Keratinocyte (primary cell): ENCODE measurements around the gene CCDC12. TPM values are rescaled to one million over a fixed set of nuclear protein-coding genes. Genes with fewer than 3 reads are reported as not detected.

Experiments used
- DNase-seq: peaks from one replicate; pipeline ENCODE4 v3.0.0-alpha.2; 2011; ENCODE audit warnings: low read depth, missing footprints, low spot score
- FAIRE-seq: peaks from 2 replicates; lab custom pipeline; 2011; peaks lifted over from hg19 to GRCh38; lab: Jason Lieb, UNC
- H2AFZ ChIP-seq: 2 replicates; pipeline ENCODE4 v1.6.0; 2012; ENCODE audit warnings: low read length, control low read depth, inconsistent platforms; ENCODE audit not compliant: control insufficient read depth
- H3K27ac ChIP-seq: 2 replicates; pipeline ENCODE4 v1.5.1; 2011; ENCODE audit warnings: low read length; ENCODE audit not compliant: control insufficient read depth, insufficient read depth
- H3K27me3 ChIP-seq: 3 replicates; pipeline ENCODE4 v1.6.0; 2011; ENCODE audit warnings: low read length; ENCODE audit not compliant: control insufficient read depth, insufficient read depth; ENCODE audit errors: extremely low read depth
- H3K36me3 ChIP-seq, 2 experiments: 2 replicates in 1 of 2; 3 replicates in 1 of 2; pipeline ENCODE4 v1.5.1; 2011; ENCODE audit warnings: low read length in 2 of 2, mild to moderate bottlenecking in 1 of 2; ENCODE audit not compliant: control insufficient read depth in 2 of 2, insufficient read depth in 2 of 2; ENCODE audit errors: extremely low read depth in 1 of 2
- H3K4me1 ChIP-seq: 3 replicates; pipeline ENCODE4 v1.5.1; 2011; ENCODE audit warnings: low read length; ENCODE audit not compliant: control insufficient read depth, insufficient read depth; ENCODE audit errors: extremely low read depth
- H3K4me2 ChIP-seq: 3 replicates; pipeline ENCODE4 v1.6.0; 2011; ENCODE audit warnings: low read depth, low read length; ENCODE audit not compliant: control insufficient read depth, insufficient read depth; ENCODE audit errors: extremely low read depth
- H3K4me3 ChIP-seq, 3 experiments: fragments of 200-600 bp in 1 of 3; sonication (generic) in 1 of 3; 2 replicates in 2 of 3; 3 replicates in 1 of 3; pipeline ENCODE4 v1.5.1; 2011 to 2016; ENCODE audit warnings: low read length in 3 of 3, mild to moderate bottlenecking in 3 of 3, control low read depth in 2 of 3, inconsistent platforms in 1 of 3, low read depth in 1 of 3, mixed read lengths in 1 of 3, mixed run types in 1 of 3, moderate library complexity in 1 of 3; ENCODE audit not compliant: control insufficient read depth in 2 of 3, insufficient read depth in 2 of 3; ENCODE audit errors: extremely low read depth in 1 of 3
- H3K79me2 ChIP-seq: 2 replicates; pipeline ENCODE4 v1.6.0; 2012; ENCODE audit warnings: low read length; ENCODE audit not compliant: control insufficient read depth, insufficient read depth
- H3K9ac ChIP-seq: 3 replicates; pipeline ENCODE4 v1.6.0; 2011; ENCODE audit warnings: low read length; ENCODE audit not compliant: control insufficient read depth, insufficient read depth; ENCODE audit errors: extremely low read depth
- H3K9me1 ChIP-seq: 3 replicates; pipeline ENCODE4 v1.6.0; 2011; ENCODE audit warnings: low read length; ENCODE audit not compliant: control insufficient read depth, insufficient read depth; ENCODE audit errors: extremely low read depth
- H3K9me3 ChIP-seq: 2 replicates; pipeline ENCODE4 v1.5.1; 2012; ENCODE audit warnings: low read depth, low read length; ENCODE audit not compliant: control insufficient read depth
- H4K20me1 ChIP-seq: 3 replicates; pipeline ENCODE4 v1.6.0; 2011; ENCODE audit warnings: low read length; ENCODE audit not compliant: control insufficient read depth, insufficient read depth; ENCODE audit errors: extremely low read depth
- CTCF ChIP-seq, 3 experiments: IDR thresholded peaks in 1 of 3; conservative IDR thresholded peaks in 1 of 3; optimal IDR thresholded peaks in 1 of 3; 2 replicates in 2 of 3; 3 replicates in 1 of 3; pipeline versions ENCODE3 to v1.5.1; 2011; ENCODE audit warnings: low read length in 3 of 3, mild to moderate bottlenecking in 3 of 3, moderate library complexity in 2 of 3, control low read depth in 1 of 3, inconsistent platforms in 1 of 3; ENCODE audit not compliant: insufficient read depth in 2 of 3; ENCODE audit errors: extremely low read depth in 1 of 3
- EZH2 ChIP-seq: IDR thresholded peaks from one replicate; pipeline ENCODE4 v1.6.1; 2012; ENCODE audit warnings: inconsistent platforms, mild to moderate bottlenecking, low read length, moderate library complexity
- dilution Hi-C: fragments of 300-500 bp; cut with MboI; formaldehyde crosslinking; loops from one replicate; pipeline ENCODE4 v1.7.0; 2020; ENCODE audit warnings: low sequenced_read_pairs; ENCODE audit not compliant: extremely low pct_ligation_motif_present
- polyA plus RNA-seq, 5 experiments: library from polyadenylated mRNA; depleted of rRNA in 3 of 5; stranded (reverse) in 3 of 5; stranded (forward) in 1 of 5; unstranded in 1 of 5; fragments of >200 nt; gene quantifications; 1 replicate in 1 of 5; 2 replicates in 3 of 5; 3 replicates in 1 of 5; pipeline versions ENCODE4 v1.2.1 to v1.2.3, GENCODE V29; 2011 to 2012; ENCODE audit warnings: missing spikeins in 2 of 5, low read depth in 1 of 5, low replicate concordance in 1 of 5

Gene CCDC12
- polyA plus RNA-seq, 1 donor (not counting 4 experiments of a cell fraction or from before 2014, with no cell fraction given), result 27.5 TPM

- dilution Hi-C loops, result no loop called here
- H3K4me2 ChIP-seq, result no peak overlapping the region
Observed at GRCh38 chr3:46955157-46955556, 21.4 kb downstream of the CCDC12 start.

GRCh38 chr3:46954178-46954577, 22.4 kb downstream of the CCDC12 start:
- Histone ChIP-seq H3K27me3 (no peaks in the 10 kb centered on the region), H3K36me3 (peaks cover 4 to 14% of the 10 kb centered on the region in 2 experiments), H2AFZ (no peak overlapping the region), H3K27ac (no peak overlapping the region), H3K9me3 (no peaks in the 10 kb centered on the region), H3K4me3 (no peak overlapping the region), H3K4me1 (peaks cover 8% of the 10 kb centered on the region), H3K9me1 (peaks cover 16% of the 10 kb centered on the region), H4K20me1 (peaks cover 30% of the 10 kb centered on the region), H3K9ac (no peak overlapping the region), H3K79me2 (peaks cover 95% of the 10 kb centered on the region), H3K4me2 (no peak overlapping the region)
- TF ChIP-seq EZH2, result no peak
- TF ChIP-seq CTCF (optimal IDR thresholded peaks at IDR 0.05 in 1 of 3, IDR thresholded peaks at IDR 0.05 in 1 of 3, conservative IDR thresholded peaks at IDR 0.05 in 1 of 3; ENCODE audit: extremely low read depth in 1 of 3, insufficient read depth in 2 of 3, low read length in 3 of 3), result no peak
- DNase-seq, result no peak
- FAIRE-seq, result no peak
- dilution Hi-C loops, result no loop called here

More at GRCh38 chr3:46955157-46955556, 21.4 kb downstream of the CCDC12 start:
- no peak overlapping the region for H2AFZ ChIP-seq
- H3K36me3 ChIP-seq, result peaks cover 4 to 14% of the 10 kb centered on the region in 2 experiments
- H4K20me1 ChIP-seq, result peaks cover 40% of the 10 kb centered on the region
- TF ChIP-seq EZH2, result no peak
- TF ChIP-seq CTCF (optimal IDR thresholded peaks at IDR 0.05 in 1 of 3, IDR thresholded peaks at IDR 0.05 in 1 of 3, conservative IDR thresholded peaks at IDR 0.05 in 1 of 3; ENCODE audit: extremely low read depth in 1 of 3, insufficient read depth in 2 of 3, low read length in 3 of 3), result no peak
- no peak overlapping the region for H3K27ac ChIP-seq
- no peaks in the 10 kb centered on the region for H3K27me3 ChIP-seq
- FAIRE-seq (no peak), DNase-seq (no peak)
- peaks cover 12% of the 10 kb centered on the region for H3K9me1 ChIP-seq
- H3K4me1 ChIP-seq, result peaks cover 7% of the 10 kb centered on the region
- no peak overlapping the region for H3K9ac ChIP-seq
- no peaks in the 10 kb centered on the region for H3K9me3 ChIP-seq
- peaks cover 96% of the 10 kb centered on the region for H3K79me2 ChIP-seq
- no peak overlapping the region for H3K4me3 ChIP-seq
